AG04450 (cell line): ENCODE data around the gene DND1. TPM values are rescaled to one million over a fixed set of nuclear protein-coding genes. Genes with fewer than 3 reads are reported as not detected.
A peak's percentile ranks its signal among the peaks of the same experiment; 100 is the strongest.

Source experiments
- polyA plus RNA-seq: library from polyadenylated mRNA; depleted of rRNA; stranded (reverse); fragments of >200 nt; gene quantifications from 2 replicates; pipeline ENCODE4 v1.2.3, GENCODE V29; 2011; rRNA removed
- small RNA-seq: library from RNA; depleted of rRNA; stranded (forward); fragments of <200 nt; gene quantifications from one replicate; pipeline ENCODE3, GENCODE V24; 2012; ENCODE audit warnings: low read depth; ENCODE audit not compliant: insufficient read length

The DND1 gene
- polyA plus RNA-seq, 1 experiment, result 0.14 TPM

Small RNA genes lying within 50 kb of the gene (small RNA-seq; reads per million reads assigned to genes)
- gene VTRNA1-1 (144 reads per million, percentile 90 among the genes with 10 or more reads in this experiment), gene VTRNA1-2 (106 reads per million, percentile 89 among the genes with 10 or more reads in this experiment)

Other genes starting within 250 kb of the DND1 start
- gene EIF4EBP3, start 125.9 kb downstream of the DND1 start, polyA plus RNA-seq, result 1.7 and 2.8 TPM in 2 replicates
- 52.3 and 52.8 TPM in 2 replicates for gene SRA1, start 116.1 kb downstream of the DND1 start, polyA plus RNA-seq
- gene APBB3, start 109.0 kb downstream of the DND1 start, polyA plus RNA-seq, result 13.6 and 14.9 TPM in 2 replicates
- 63.4 and 86.2 TPM in 2 replicates for gene SLC35A4, start 108.7 kb downstream of the DND1 start, polyA plus RNA-seq
- gene CD14, start 40.4 kb downstream of the DND1 start, polyA plus RNA-seq, result 0.29 and 0.71 TPM in 2 replicates
- 5.0 and 5.7 TPM in 2 replicates for gene TMCO6, start 34.1 kb downstream of the DND1 start, polyA plus RNA-seq
- gene NDUFA2, start 25.9 kb downstream of the DND1 start, polyA plus RNA-seq, result 64.0 and 85.6 TPM in 2 replicates
- gene IK, start 25.7 kb downstream of the DND1 start, polyA plus RNA-seq, result 118 and 136 TPM in 2 replicates
- 13.6 and 14.3 TPM in 2 replicates for gene WDR55, start 8.7 kb downstream of the DND1 start, polyA plus RNA-seq
- gene HARS1, start 17.8 kb upstream of the DND1 start, polyA plus RNA-seq, result 93.6 and 98.8 TPM in 2 replicates
- 39.9 and 48.6 TPM in 2 replicates for gene HARS2, start 17.9 kb upstream of the DND1 start, polyA plus RNA-seq
- 66.6 and 82.8 TPM in 2 replicates for gene ZMAT2, start 26.9 kb upstream of the DND1 start, polyA plus RNA-seq
- gene PCDHA1, start 112.6 kb upstream of the DND1 start, polyA plus RNA-seq, result 0.06 and 0.09 TPM in 2 replicates
- gene PCDHA2, start 121.3 kb upstream of the DND1 start, polyA plus RNA-seq, result 0.05 and 0.07 TPM in 2 replicates
- gene PCDHA3, start 127.5 kb upstream of the DND1 start, polyA plus RNA-seq, result 0.20 and 0.27 TPM in 2 replicates
- not detected in 2 replicates for gene PCDHA4, start 133.5 kb upstream of the DND1 start, polyA plus RNA-seq
- gene PCDHA5, start 148.0 kb upstream of the DND1 start, polyA plus RNA-seq, result 0.02 TPM in 1 of 2 replicates, not detected in the other
- gene PCDHA6, start 154.4 kb upstream of the DND1 start, polyA plus RNA-seq, result 0.02 and 0.09 TPM in 2 replicates
- gene PCDHA7, start 160.7 kb upstream of the DND1 start, polyA plus RNA-seq, result 0.09 and 0.14 TPM in 2 replicates
- gene PCDHA8, start 167.6 kb upstream of the DND1 start, polyA plus RNA-seq, result 0.01 TPM in 1 of 2 replicates, not detected in the other
- gene PCDHA9, start 174.8 kb upstream of the DND1 start, polyA plus RNA-seq, result 0.02 TPM in 1 of 2 replicates, not detected in the other
- gene PCDHA10, start 182.3 kb upstream of the DND1 start, polyA plus RNA-seq, result 0.01 and 0.02 TPM in 2 replicates
- not detected in 2 replicates for gene PCDHA11, start 195.4 kb upstream of the DND1 start, polyA plus RNA-seq
- gene PCDHA12, start 201.7 kb upstream of the DND1 start, polyA plus RNA-seq, result not detected in 2 replicates
- not detected in 2 replicates for gene PCDHA13, start 208.5 kb upstream of the DND1 start, polyA plus RNA-seq